Astrocyte (in vitro differentiated cells and primary cell): ENCODE results near the gene CA10.

Experiments used
- EZH2 ChIP-seq: IDR thresholded peaks from 2 replicates; pipeline ENCODE4 v1.6.1; 2012; ENCODE audit warnings: mild to moderate bottlenecking, low read length, inconsistent platforms; ENCODE audit not compliant: insufficient read depth
- TF ChIP-seq, protein P1 (sequence below): IDR thresholded peaks from 2 replicates; pipeline ENCODE4 v1.5.1; 2011; ENCODE audit warnings: low read depth, mild to moderate bottlenecking, inconsistent platforms, low read length, moderate library complexity; ENCODE audit not compliant: insufficient read depth

GRCh38 chr17:51830886-51831285 lies 327.6 kb downstream of the CA10 start:
- no peak for TF ChIP-seq EZH2
- TF ChIP-seq, protein P1, sequence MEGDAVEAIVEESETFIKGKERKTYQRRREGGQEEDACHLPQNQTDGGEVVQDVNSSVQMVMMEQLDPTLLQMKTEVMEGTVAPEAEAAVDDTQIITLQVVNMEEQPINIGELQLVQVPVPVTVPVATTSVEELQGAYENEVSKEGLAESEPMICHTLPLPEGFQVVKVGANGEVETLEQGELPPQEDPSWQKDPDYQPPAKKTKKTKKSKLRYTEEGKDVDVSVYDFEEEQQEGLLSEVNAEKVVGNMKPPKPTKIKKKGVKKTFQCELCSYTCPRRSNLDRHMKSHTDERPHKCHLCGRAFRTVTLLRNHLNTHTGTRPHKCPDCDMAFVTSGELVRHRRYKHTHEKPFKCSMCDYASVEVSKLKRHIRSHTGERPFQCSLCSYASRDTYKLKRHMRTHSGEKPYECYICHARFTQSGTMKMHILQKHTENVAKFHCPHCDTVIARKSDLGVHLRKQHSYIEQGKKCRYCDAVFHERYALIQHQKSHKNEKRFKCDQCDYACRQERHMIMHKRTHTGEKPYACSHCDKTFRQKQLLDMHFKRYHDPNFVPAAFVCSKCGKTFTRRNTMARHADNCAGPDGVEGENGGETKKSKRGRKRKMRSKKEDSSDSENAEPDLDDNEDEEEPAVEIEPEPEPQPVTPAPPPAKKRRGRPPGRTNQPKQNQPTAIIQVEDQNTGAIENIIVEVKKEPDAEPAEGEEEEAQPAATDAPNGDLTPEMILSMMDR, result no peak
